H1 (cell line): Measurements from ENCODE around the gene SLC45A1. TPM values are rescaled to one million over a fixed set of nuclear protein-coding genes. Genes with fewer than 3 reads are reported as not detected.

Experiments used
- POLR2AphosphoS5 ChIP-seq: IDR thresholded peaks from 2 replicates; pipeline ENCODE4 v1.6.1; 2011; ENCODE audit warnings: low read depth, low read length
- RFX5 ChIP-seq: IDR thresholded peaks from 2 replicates; pipeline ENCODE4 v1.6.1; 2011; ENCODE audit warnings: low read depth, low read length, improper control_type of control experiment, borderline replicate concordance
- SAP30 ChIP-seq: fragments of 300-600 bp; sonication (generic); IDR thresholded peaks from 2 replicates; pipeline ENCODE4 v1.7.1; 2012; ENCODE audit warnings: low read length, moderate library complexity, mild to moderate bottlenecking, inconsistent platforms; ENCODE audit not compliant: insufficient read depth, insufficient replicate concordance
- polyA plus RNA-seq, 7 experiments: library from polyadenylated mRNA; depleted of rRNA in 3 of 7; stranded (reverse) in 5 of 7; unstranded in 2 of 7; fragments of >200 nt in 5 of 7; fragments of 200-250 nt in 2 of 7; gene quantifications; 1 replicate in 5 of 7; 2 replicates in 1 of 7; 4 replicates in 1 of 7; pipeline versions ENCODE4 v1.2.1 to v1.2.3, GENCODE V29; 2011 to 2013; ENCODE audit warnings: missing spikeins in 2 of 7, mixed read lengths in 2 of 7
- total RNA-seq: library from RNA; stranded (reverse); fragmentation: NEBNext Ultra II Directional; extraction: Animal tissue kit (Norgen Biotek cat#: 25700); gene quantifications from 2 replicates; pipeline ENCODE4 v1.2.1, GENCODE V29; 2021
- TF ChIP-seq, protein P1 (sequence below): fragments of 300-600 bp; sonication (generic); IDR thresholded peaks from 2 replicates; pipeline ENCODE4 v1.7.1; 2012; ENCODE audit warnings: low read length, moderate library complexity, mild to moderate bottlenecking, inconsistent platforms; ENCODE audit not compliant: insufficient replicate concordance

Gene SLC45A1
- total and polyA plus RNA-seq, 2 of the 8 experiments (the other 6 are each of a cell fraction or from before 2014, with no cell fraction given): 1.0 to 1.7 TPM

DNA sequence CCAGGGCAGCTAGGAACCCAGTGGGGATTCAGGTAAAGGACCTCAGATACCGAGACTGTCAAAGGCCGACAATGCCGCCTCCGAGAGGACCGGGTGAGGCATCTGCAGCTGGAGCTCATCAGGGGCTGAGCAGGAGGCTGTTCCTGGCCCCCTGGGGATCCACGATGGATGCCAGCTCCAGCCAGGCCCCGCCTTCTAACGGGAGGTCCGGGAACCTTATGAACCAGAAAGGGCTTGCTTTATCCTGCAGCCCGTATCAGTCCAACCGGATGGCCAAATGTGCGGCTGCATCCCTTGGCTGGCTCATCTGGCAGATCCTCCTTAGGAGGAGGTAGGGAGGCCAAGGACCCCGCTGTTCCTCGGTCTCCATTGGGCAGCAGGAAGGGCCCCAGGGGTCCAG lies 32.0 kb downstream of the SLC45A1 start (continued):
- TF ChIP-seq, protein P1, sequence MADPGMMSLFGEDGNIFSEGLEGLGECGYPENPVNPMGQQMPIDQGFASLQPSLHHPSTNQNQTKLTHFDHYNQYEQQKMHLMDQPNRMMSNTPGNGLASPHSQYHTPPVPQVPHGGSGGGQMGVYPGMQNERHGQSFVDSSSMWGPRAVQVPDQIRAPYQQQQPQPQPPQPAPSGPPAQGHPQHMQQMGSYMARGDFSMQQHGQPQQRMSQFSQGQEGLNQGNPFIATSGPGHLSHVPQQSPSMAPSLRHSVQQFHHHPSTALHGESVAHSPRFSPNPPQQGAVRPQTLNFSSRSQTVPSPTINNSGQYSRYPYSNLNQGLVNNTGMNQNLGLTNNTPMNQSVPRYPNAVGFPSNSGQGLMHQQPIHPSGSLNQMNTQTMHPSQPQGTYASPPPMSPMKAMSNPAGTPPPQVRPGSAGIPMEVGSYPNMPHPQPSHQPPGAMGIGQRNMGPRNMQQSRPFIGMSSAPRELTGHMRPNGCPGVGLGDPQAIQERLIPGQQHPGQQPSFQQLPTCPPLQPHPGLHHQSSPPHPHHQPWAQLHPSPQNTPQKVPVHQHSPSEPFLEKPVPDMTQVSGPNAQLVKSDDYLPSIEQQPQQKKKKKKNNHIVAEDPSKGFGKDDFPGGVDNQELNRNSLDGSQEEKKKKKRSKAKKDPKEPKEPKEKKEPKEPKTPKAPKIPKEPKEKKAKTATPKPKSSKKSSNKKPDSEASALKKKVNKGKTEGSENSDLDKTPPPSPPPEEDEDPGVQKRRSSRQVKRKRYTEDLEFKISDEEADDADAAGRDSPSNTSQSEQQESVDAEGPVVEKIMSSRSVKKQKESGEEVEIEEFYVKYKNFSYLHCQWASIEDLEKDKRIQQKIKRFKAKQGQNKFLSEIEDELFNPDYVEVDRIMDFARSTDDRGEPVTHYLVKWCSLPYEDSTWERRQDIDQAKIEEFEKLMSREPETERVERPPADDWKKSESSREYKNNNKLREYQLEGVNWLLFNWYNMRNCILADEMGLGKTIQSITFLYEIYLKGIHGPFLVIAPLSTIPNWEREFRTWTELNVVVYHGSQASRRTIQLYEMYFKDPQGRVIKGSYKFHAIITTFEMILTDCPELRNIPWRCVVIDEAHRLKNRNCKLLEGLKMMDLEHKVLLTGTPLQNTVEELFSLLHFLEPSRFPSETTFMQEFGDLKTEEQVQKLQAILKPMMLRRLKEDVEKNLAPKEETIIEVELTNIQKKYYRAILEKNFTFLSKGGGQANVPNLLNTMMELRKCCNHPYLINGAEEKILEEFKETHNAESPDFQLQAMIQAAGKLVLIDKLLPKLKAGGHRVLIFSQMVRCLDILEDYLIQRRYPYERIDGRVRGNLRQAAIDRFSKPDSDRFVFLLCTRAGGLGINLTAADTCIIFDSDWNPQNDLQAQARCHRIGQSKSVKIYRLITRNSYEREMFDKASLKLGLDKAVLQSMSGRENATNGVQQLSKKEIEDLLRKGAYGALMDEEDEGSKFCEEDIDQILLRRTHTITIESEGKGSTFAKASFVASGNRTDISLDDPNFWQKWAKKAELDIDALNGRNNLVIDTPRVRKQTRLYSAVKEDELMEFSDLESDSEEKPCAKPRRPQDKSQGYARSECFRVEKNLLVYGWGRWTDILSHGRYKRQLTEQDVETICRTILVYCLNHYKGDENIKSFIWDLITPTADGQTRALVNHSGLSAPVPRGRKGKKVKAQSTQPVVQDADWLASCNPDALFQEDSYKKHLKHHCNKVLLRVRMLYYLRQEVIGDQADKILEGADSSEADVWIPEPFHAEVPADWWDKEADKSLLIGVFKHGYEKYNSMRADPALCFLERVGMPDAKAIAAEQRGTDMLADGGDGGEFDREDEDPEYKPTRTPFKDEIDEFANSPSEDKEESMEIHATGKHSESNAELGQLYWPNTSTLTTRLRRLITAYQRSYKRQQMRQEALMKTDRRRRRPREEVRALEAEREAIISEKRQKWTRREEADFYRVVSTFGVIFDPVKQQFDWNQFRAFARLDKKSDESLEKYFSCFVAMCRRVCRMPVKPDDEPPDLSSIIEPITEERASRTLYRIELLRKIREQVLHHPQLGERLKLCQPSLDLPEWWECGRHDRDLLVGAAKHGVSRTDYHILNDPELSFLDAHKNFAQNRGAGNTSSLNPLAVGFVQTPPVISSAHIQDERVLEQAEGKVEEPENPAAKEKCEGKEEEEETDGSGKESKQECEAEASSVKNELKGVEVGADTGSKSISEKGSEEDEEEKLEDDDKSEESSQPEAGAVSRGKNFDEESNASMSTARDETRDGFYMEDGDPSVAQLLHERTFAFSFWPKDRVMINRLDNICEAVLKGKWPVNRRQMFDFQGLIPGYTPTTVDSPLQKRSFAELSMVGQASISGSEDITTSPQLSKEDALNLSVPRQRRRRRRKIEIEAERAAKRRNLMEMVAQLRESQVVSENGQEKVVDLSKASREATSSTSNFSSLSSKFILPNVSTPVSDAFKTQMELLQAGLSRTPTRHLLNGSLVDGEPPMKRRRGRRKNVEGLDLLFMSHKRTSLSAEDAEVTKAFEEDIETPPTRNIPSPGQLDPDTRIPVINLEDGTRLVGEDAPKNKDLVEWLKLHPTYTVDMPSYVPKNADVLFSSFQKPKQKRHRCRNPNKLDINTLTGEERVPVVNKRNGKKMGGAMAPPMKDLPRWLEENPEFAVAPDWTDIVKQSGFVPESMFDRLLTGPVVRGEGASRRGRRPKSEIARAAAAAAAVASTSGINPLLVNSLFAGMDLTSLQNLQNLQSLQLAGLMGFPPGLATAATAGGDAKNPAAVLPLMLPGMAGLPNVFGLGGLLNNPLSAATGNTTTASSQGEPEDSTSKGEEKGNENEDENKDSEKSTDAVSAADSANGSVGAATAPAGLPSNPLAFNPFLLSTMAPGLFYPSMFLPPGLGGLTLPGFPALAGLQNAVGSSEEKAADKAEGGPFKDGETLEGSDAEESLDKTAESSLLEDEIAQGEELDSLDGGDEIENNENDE: no peak
- TF ChIP-seq RFX5 (no peak), POLR2AphosphoS5 (peak; percentile 62), SAP30 (no peak)
